ENCODE measurements around the gene CEP170B. TPM values are rescaled to one million over a fixed set of nuclear protein-coding genes. Genes with fewer than 3 reads are reported as not detected.
"Not testable (repeated sequence)": the region's sequence is repeated elsewhere in the genome, so short reads cannot be mapped to it uniquely, and the experiment has no call there.

Gene CEP170B
- total and polyA plus RNA-seq, 5 experiments from 2014 or later, result 0.03 to 4.8 (median 2.3) TPM; not detected in 1

GRCh38 chr14:104905579-104905933, 40.5 kb downstream of the CEP170B start:
- H3K4me1 Mint-ChIP-seq, H3K36me3 Mint-ChIP-seq, DNase-seq, H3K27ac Mint-ChIP-seq, POLR2A ChIA-PET, H3K4me3 Mint-ChIP-seq, ATAC-seq: not testable (repeated sequence)
- peaks cover 0 to 17% (median 0%) of the 10 kb centered on the region in 9 donors for H3K9me3 Mint-ChIP-seq
- peaks cover 25 to 47% (median 30%) of the 10 kb centered on the region in 5 donors for H3K27me3 Mint-ChIP-seq

GRCh38 chr14:104908303-104908702, 43.2 kb downstream of the CEP170B start:
- POLR2A ChIA-PET, result no interaction called here
- no peak overlapping the region for H3K27ac Mint-ChIP-seq
- no peak for DNase-seq
- H3K36me3 Mint-ChIP-seq, result peaks cover 0 to 21% (median 14%) of the 10 kb centered on the region in 3 donors
- peaks cover 0 to 2% (median under 1%) of the 10 kb centered on the region in 4 donors for H3K4me1 Mint-ChIP-seq
- no peak overlapping the region for H3K4me3 Mint-ChIP-seq
- no peak for ATAC-seq
- H3K27me3 Mint-ChIP-seq, result peaks cover 28 to 61% (median 35%) of the 10 kb centered on the region in 5 donors
- H3K9me3 Mint-ChIP-seq, result peaks cover 0 to 35% (median 12%) of the 10 kb centered on the region in 9 donors

GRCh38 chr14:104912053-104912452, 47.0 kb downstream of the CEP170B start:
- ATAC-seq (no peak), DNase-seq (no peak)
- H3K4me3 Mint-ChIP-seq, result no peak overlapping the region
- H3K9me3 Mint-ChIP-seq, result peaks cover 0 to 36% (median 12%) of the 10 kb centered on the region in 9 donors
- H3K4me1 Mint-ChIP-seq, result no peaks in the 10 kb centered on the region
- POLR2A ChIA-PET, result no interaction called here
- H3K36me3 Mint-ChIP-seq, result peaks cover 0 to 21% (median 14%) of the 10 kb centered on the region in 3 donors
- H3K27ac Mint-ChIP-seq, result peak overlapping the region in 1 of 10 donors; percentile 38
- H3K27me3 Mint-ChIP-seq, result peaks cover 13 to 40% (median 28%) of the 10 kb centered on the region in 5 donors

- Mint-ChIP-seq H3K9me3 (peaks cover 0 to 28% (median 12%) of the 10 kb centered on the region in 9 donors), H3K36me3 (peaks cover 0 to 21% (median 14%) of the 10 kb centered on the region in 3 donors), H3K4me3 (no peak overlapping the region), H3K27ac (no peak overlapping the region), H3K27me3 (peaks cover 7 to 30% (median 22%) of the 10 kb centered on the region in 5 donors), H3K4me1 (no peaks in the 10 kb centered on the region)
- POLR2A ChIA-PET, result no interaction called here
- no peak for ATAC-seq
- no peak for DNase-seq
These were observed 48.4 kb downstream of the CEP170B start for GRCh38 chr14:104913435-104913834.

- Mint-ChIP-seq H3K27me3 (peaks cover 4 to 12% (median 6%) of the 10 kb centered on the region in 5 donors), H3K4me1 (peaks cover 0 to 2% (median 0%) of the 10 kb centered on the region in 4 donors), H3K9me3 (peaks cover 0 to 9% (median 1%) of the 10 kb centered on the region in 9 donors), H3K27ac (no peak overlapping the region), H3K36me3 (peaks cover 0 to 2% (median under 1%) of the 10 kb centered on the region in 3 donors), H3K4me3 (no peak overlapping the region)
- ATAC-seq (no peak), DNase-seq (no peak)
- POLR2A ChIA-PET, result no interaction called here
These were observed 52.0 kb downstream of the CEP170B start for GRCh38 chr14:104917116-104917515.

GRCh38 chr14:104917993-104918392, 52.9 kb downstream of the CEP170B start:
- ATAC-seq (no peak), DNase-seq (no peak)
- Mint-ChIP-seq H3K4me3 (no peak overlapping the region), H3K27me3 (peaks cover 0 to 12% (median 6%) of the 10 kb centered on the region in 5 donors), H3K9me3 (peaks cover 0 to 5% (median 0%) of the 10 kb centered on the region in 9 donors), H3K36me3 (no peaks in the 10 kb centered on the region), H3K27ac (no peak overlapping the region), H3K4me1 (peaks cover 0 to 6% (median 0%) of the 10 kb centered on the region in 4 donors)
- POLR2A ChIA-PET, result no interaction called here

GRCh38 chr14:104919152-104919992, 54.3 kb downstream of the CEP170B start:
- H3K4me3 Mint-ChIP-seq, H3K9me3 Mint-ChIP-seq, H3K36me3 Mint-ChIP-seq, H3K27me3 Mint-ChIP-seq, H3K27ac Mint-ChIP-seq, ATAC-seq, POLR2A ChIA-PET, DNase-seq: not testable (repeated sequence)
- peaks cover 0 to 15% (median 0%) of the 10 kb centered on the region in 4 donors for H3K4me1 Mint-ChIP-seq

GRCh38 chr14:104919993-104920315, 54.9 kb downstream of the CEP170B start:
- POLR2A ChIA-PET, result no interaction called here
- DNase-seq, result no peak
- H3K27ac Mint-ChIP-seq, result no peak overlapping the region
- no peaks in the 10 kb centered on the region for H3K9me3 Mint-ChIP-seq
- H3K36me3 Mint-ChIP-seq, result no peaks in the 10 kb centered on the region
- ATAC-seq, result no peak
- no peak overlapping the region for H3K4me3 Mint-ChIP-seq
- peaks cover 0 to 19% (median 0%) of the 10 kb centered on the region in 4 donors for H3K4me1 Mint-ChIP-seq
- peaks cover 0 to 8% (median 5%) of the 10 kb centered on the region in 5 donors for H3K27me3 Mint-ChIP-seq

GRCh38 chr14:104923640-104924420, 58.8 kb downstream of the CEP170B start:
- Mint-ChIP-seq H3K36me3 (no peaks in the 10 kb centered on the region), H3K4me1 (peaks cover 0 to 23% (median 0%) of the 10 kb centered on the region in 4 donors), H3K27me3 (peaks cover 0 to 19% (median 6%) of the 10 kb centered on the region in 5 donors), H3K4me3 (no peak overlapping the region), H3K9me3 (no peaks in the 10 kb centered on the region), H3K27ac (no peak overlapping the region)
- POLR2A ChIA-PET, result no interaction called here
- no peak for DNase-seq
- no peak for ATAC-seq

- POLR2A ChIA-PET, result no interaction called here
These were observed 59.5 kb downstream of the CEP170B start, which contains the start of gene PLD4 for GRCh38 chr14:104924421-104925213. PLD4 (plus strand) TSS chr14:104924879; CDS start chr14:104927141, 2,262 bp downstream.

GRCh38 chr14:104925214-104925854, 60.3 kb downstream of the CEP170B start:
- H3K27ac Mint-ChIP-seq, result no peak overlapping the region
- no peaks in the 10 kb centered on the region for H3K36me3 Mint-ChIP-seq
- peaks cover 0 to 24% (median 7%) of the 10 kb centered on the region in 5 donors for H3K27me3 Mint-ChIP-seq
- no peaks in the 10 kb centered on the region for H3K9me3 Mint-ChIP-seq
- no peak for ATAC-seq
- POLR2A ChIA-PET, result no interaction called here
- peak overlapping the region in 1 of 10 donors; percentile 24 for H3K4me3 Mint-ChIP-seq
- H3K4me1 Mint-ChIP-seq, result peaks cover 0 to 23% (median 0%) of the 10 kb centered on the region in 4 donors
- DNase-seq, result no peak

More at GRCh38 chr14:104924421-104925213, 59.5 kb downstream of the CEP170B start, which contains the start of gene PLD4:
- H3K36me3 Mint-ChIP-seq, result no peaks in the 10 kb centered on the region
- H3K4me1 Mint-ChIP-seq, result peaks cover 0 to 23% (median 0%) of the 10 kb centered on the region in 4 donors
- H3K4me3 Mint-ChIP-seq, result peak within 1 kb of the TSS in 1 of 10 donors; percentile 53
- DNase-seq (no peak), ATAC-seq (peak in 1 of 2 donors; percentile 17)
- peaks cover 0 to 22% (median 7%) of the 10 kb centered on the region in 5 donors for H3K27me3 Mint-ChIP-seq
- H3K9me3 Mint-ChIP-seq, result no peaks in the 10 kb centered on the region
- H3K27ac Mint-ChIP-seq, result peak within 1 kb of the TSS in 1 of 10 donors; percentile 5
